Neural cell (in vitro differentiated cells): ENCODE data around the gene CHTF18. TPM values are rescaled to one million over a fixed set of nuclear protein-coding genes. Genes with fewer than 3 reads are reported as not detected.

Experiments
- H2AFZ ChIP-seq: fragments of 200-600, 300-800 bp; sonication (generic), shearing (Covaris generic); 2 replicates; pipeline ENCODE4 v1.6.0; 2014; ENCODE audit warnings: low read depth, mild to moderate bottlenecking, antibody characterized with exemption, low read length, moderate library complexity
- H3F3A ChIP-seq: fragments of 200-600 bp; shearing (Covaris generic); 2 replicates; pipeline ENCODE4 v1.6.1; 2016; ENCODE audit warnings: mild to moderate bottlenecking, moderate library complexity, mixed read lengths, antibody characterized with exemption, low read length; ENCODE audit not compliant: insufficient read depth, poor library complexity, severe bottlenecking
- H3K27ac ChIP-seq: fragments of 200-600, 300-800 bp; sonication (generic), shearing (Covaris generic); 2 replicates; pipeline ENCODE4 v1.5.1; 2014; ENCODE audit warnings: mild to moderate bottlenecking, low read length, moderate library complexity
- H3K27me3 ChIP-seq: fragments of 300-800, 200-600 bp; sonication (generic), shearing (Covaris generic); 2 replicates; pipeline ENCODE4 v1.6.0; 2014; ENCODE audit warnings: mild to moderate bottlenecking, low read depth, low read length, moderate library complexity; ENCODE audit not compliant: insufficient read depth
- H3K36me3 ChIP-seq: fragments of 300-800, 200-600 bp; sonication (generic), shearing (Covaris generic); 2 replicates; pipeline ENCODE4 v1.5.1; 2014; ENCODE audit warnings: mild to moderate bottlenecking, antibody characterized with exemption, low read length, moderate library complexity; ENCODE audit not compliant: insufficient read depth
- H3K4me2 ChIP-seq: fragments of 300-800, 200-600 bp; sonication (generic), shearing (Covaris generic); 2 replicates; pipeline ENCODE4 v1.6.0; 2014; ENCODE audit warnings: mild to moderate bottlenecking, low read length
- H3K4me3 ChIP-seq: fragments of 300-800, 200-600 bp; sonication (generic), shearing (Covaris generic); 2 replicates; pipeline ENCODE4 v1.5.1; 2014; ENCODE audit warnings: mild to moderate bottlenecking, low read length, moderate library complexity
- H3K79me2 ChIP-seq: fragments of 200-600 bp; shearing (Covaris generic); replicated peaks from 2 replicates; pipeline ENCODE4 v1.6.0; 2014; ENCODE audit warnings: mild to moderate bottlenecking, low read length, moderate library complexity; ENCODE audit not compliant: insufficient read depth
- H3K9ac ChIP-seq: fragments of 300-800, 200-600 bp; sonication (generic), shearing (Covaris generic); 2 replicates; pipeline ENCODE4 v1.6.1; 2016; ENCODE audit warnings: mild to moderate bottlenecking, low read length, mixed read lengths
- H3K9me2 ChIP-seq: fragments of 200-600 bp; shearing (Covaris generic); 2 replicates; pipeline ENCODE4 v1.6.1; 2016; ENCODE audit warnings: mild to moderate bottlenecking, low read length, mixed read lengths; ENCODE audit not compliant: insufficient read depth
- H3K9me3 ChIP-seq: fragments of 200-600, 300-800 bp; sonication (generic), shearing (Covaris generic); 2 replicates; pipeline ENCODE4 v1.6.1; 2016; ENCODE audit warnings: mild to moderate bottlenecking, mixed run types, low read length, moderate library complexity, mixed read lengths
- H4K20me1 ChIP-seq: fragments of 200-600 bp; shearing (Covaris generic); 2 replicates; pipeline ENCODE4 v1.6.1; 2016; ENCODE audit warnings: mild to moderate bottlenecking, mixed run types; ENCODE audit not compliant: insufficient read depth
- EP300 ChIP-seq: fragments of 450-650 bp; conservative IDR thresholded peaks from 2 replicates; pipeline ENCODE4 v1.6.1; 2014; ENCODE audit warnings: antibody characterized with exemption, mild to moderate bottlenecking, moderate library complexity; ENCODE audit not compliant: poor library complexity, severe bottlenecking
- EZH2 ChIP-seq: fragments of 200-600, 300-800 bp; shearing (Covaris generic), sonication (generic); IDR thresholded peaks from 2 replicates; pipeline ENCODE4 v1.6.1; 2014; ENCODE audit warnings: antibody characterized with exemption, low read length, borderline replicate concordance, mild to moderate bottlenecking; ENCODE audit not compliant: insufficient read depth, poor library complexity, severe bottlenecking
- POLR2AphosphoS5 ChIP-seq: IDR thresholded peaks from 2 replicates; pipeline ENCODE4 v1.6.1; 2012
- RAD21 ChIP-seq: fragments of 450-650 bp; conservative IDR thresholded peaks from 2 replicates; pipeline ENCODE4 v1.6.1; 2014; ENCODE audit warnings: antibody characterized with exemption, mild to moderate bottlenecking, moderate library complexity
- SMC3 ChIP-seq: fragments of 450-650 bp; conservative IDR thresholded peaks from 2 replicates; pipeline ENCODE4 v1.6.1; 2014; ENCODE audit warnings: antibody characterized with exemption, mild to moderate bottlenecking, moderate library complexity; ENCODE audit not compliant: poor library complexity
- TAF1 ChIP-seq: IDR thresholded peaks from 2 replicates; pipeline ENCODE4 v1.6.1; 2012; ENCODE audit warnings: low read depth
- polyA plus RNA-seq: library from polyadenylated mRNA; depleted of rRNA; stranded (reverse); fragments of >200 nt; gene quantifications from 2 replicates; pipeline ENCODE4 v1.2.3, GENCODE V29; 2014
- TF ChIP-seq, protein P1 (sequence below): IDR thresholded peaks from 2 replicates; pipeline ENCODE4 v1.6.1; 2012; ENCODE audit warnings: borderline replicate concordance
- TF ChIP-seq, protein P2 (sequence below): fragments of 450-650 bp; IDR thresholded peaks from 2 replicates; pipeline ENCODE4 v1.5.1; 2014; ENCODE audit warnings: antibody characterized with exemption, mild to moderate bottlenecking, moderate library complexity; ENCODE audit not compliant: poor library complexity, severe bottlenecking

CHTF18 gene
- polyA plus RNA-seq, 1 donor from 2014 or later: 31.2 TPM

- H3K9me3 ChIP-seq: no peaks in the 10 kb centered on the region
- no peaks in the 10 kb centered on the region for H3F3A ChIP-seq
- peak overlapping the region; percentile 86 for H3K4me3 ChIP-seq
- peak overlapping the region; percentile 80 for H3K27ac ChIP-seq
- H3K9me2 ChIP-seq: no peaks in the 10 kb centered on the region
- H3K4me2 ChIP-seq: peak overlapping the region; percentile 82
- H3K36me3 ChIP-seq: no peaks in the 10 kb centered on the region
- peak overlapping the region; percentile 88 for H3K9ac ChIP-seq
- no peaks in the 10 kb centered on the region for H3K27me3 ChIP-seq
- no peaks in the 10 kb centered on the region for H4K20me1 ChIP-seq
- peak overlapping the region; percentile 99 for H2AFZ ChIP-seq
- no peaks in the 10 kb centered on the region for H3K79me2 ChIP-seq
- TF ChIP-seq RAD21 (peak; percentile 5), POLR2AphosphoS5 (no peak), EZH2 (no peak)
Observed at GRCh38 chr16:808085-808386, 19.6 kb downstream of the CHTF18 start.

GRCh38 chr16:813204-813915 lies 24.9 kb downstream of the CHTF18 start:
- no peaks in the 10 kb centered on the region for H3K9me3 ChIP-seq
- H3K4me3 ChIP-seq: no peak overlapping the region
- no peak overlapping the region for H3K4me2 ChIP-seq
- H3K9me2 ChIP-seq: no peaks in the 10 kb centered on the region
- no peaks in the 10 kb centered on the region for H3K79me2 ChIP-seq
- no peaks in the 10 kb centered on the region for H4K20me1 ChIP-seq
- no peaks in the 10 kb centered on the region for H3K27me3 ChIP-seq
- no peak overlapping the region for H3K9ac ChIP-seq
- no peaks in the 10 kb centered on the region for H3K36me3 ChIP-seq
- H3F3A ChIP-seq: no peaks in the 10 kb centered on the region
- no peak overlapping the region for H2AFZ ChIP-seq
- no peak overlapping the region for H3K27ac ChIP-seq
- TF ChIP-seq RAD21: peak; percentile 91
- TF ChIP-seq, protein P1, sequence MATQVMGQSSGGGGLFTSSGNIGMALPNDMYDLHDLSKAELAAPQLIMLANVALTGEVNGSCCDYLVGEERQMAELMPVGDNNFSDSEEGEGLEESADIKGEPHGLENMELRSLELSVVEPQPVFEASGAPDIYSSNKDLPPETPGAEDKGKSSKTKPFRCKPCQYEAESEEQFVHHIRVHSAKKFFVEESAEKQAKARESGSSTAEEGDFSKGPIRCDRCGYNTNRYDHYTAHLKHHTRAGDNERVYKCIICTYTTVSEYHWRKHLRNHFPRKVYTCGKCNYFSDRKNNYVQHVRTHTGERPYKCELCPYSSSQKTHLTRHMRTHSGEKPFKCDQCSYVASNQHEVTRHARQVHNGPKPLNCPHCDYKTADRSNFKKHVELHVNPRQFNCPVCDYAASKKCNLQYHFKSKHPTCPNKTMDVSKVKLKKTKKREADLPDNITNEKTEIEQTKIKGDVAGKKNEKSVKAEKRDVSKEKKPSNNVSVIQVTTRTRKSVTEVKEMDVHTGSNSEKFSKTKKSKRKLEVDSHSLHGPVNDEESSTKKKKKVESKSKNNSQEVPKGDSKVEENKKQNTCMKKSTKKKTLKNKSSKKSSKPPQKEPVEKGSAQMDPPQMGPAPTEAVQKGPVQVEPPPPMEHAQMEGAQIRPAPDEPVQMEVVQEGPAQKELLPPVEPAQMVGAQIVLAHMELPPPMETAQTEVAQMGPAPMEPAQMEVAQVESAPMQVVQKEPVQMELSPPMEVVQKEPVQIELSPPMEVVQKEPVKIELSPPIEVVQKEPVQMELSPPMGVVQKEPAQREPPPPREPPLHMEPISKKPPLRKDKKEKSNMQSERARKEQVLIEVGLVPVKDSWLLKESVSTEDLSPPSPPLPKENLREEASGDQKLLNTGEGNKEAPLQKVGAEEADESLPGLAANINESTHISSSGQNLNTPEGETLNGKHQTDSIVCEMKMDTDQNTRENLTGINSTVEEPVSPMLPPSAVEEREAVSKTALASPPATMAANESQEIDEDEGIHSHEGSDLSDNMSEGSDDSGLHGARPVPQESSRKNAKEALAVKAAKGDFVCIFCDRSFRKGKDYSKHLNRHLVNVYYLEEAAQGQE: no peak
- TF ChIP-seq SMC3: peak; percentile 91
- TF ChIP-seq, protein P2, sequence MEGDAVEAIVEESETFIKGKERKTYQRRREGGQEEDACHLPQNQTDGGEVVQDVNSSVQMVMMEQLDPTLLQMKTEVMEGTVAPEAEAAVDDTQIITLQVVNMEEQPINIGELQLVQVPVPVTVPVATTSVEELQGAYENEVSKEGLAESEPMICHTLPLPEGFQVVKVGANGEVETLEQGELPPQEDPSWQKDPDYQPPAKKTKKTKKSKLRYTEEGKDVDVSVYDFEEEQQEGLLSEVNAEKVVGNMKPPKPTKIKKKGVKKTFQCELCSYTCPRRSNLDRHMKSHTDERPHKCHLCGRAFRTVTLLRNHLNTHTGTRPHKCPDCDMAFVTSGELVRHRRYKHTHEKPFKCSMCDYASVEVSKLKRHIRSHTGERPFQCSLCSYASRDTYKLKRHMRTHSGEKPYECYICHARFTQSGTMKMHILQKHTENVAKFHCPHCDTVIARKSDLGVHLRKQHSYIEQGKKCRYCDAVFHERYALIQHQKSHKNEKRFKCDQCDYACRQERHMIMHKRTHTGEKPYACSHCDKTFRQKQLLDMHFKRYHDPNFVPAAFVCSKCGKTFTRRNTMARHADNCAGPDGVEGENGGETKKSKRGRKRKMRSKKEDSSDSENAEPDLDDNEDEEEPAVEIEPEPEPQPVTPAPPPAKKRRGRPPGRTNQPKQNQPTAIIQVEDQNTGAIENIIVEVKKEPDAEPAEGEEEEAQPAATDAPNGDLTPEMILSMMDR: peak; percentile 87

GRCh38 chr16:813916-814412 lies 25.5 kb downstream of the CHTF18 start:
- Histone ChIP-seq H3K27ac (no peak overlapping the region), H3K9me2 (no peaks in the 10 kb centered on the region), H4K20me1 (no peaks in the 10 kb centered on the region), H2AFZ (no peak overlapping the region), H3K36me3 (no peaks in the 10 kb centered on the region), H3K4me3 (no peak overlapping the region), H3K9ac (no peak overlapping the region), H3K27me3 (no peaks in the 10 kb centered on the region), H3K9me3 (no peaks in the 10 kb centered on the region), H3K4me2 (no peak overlapping the region), H3K79me2 (no peaks in the 10 kb centered on the region), H3F3A (no peaks in the 10 kb centered on the region)
- peak; percentile 69 for TF ChIP-seq SMC3
- no peak for TF ChIP-seq TAF1
- TF ChIP-seq POLR2AphosphoS5: no peak
- TF ChIP-seq, protein P1: no peak
- TF ChIP-seq, protein P2: peak; percentile 17
- TF ChIP-seq EP300: no peak
- peak; percentile 10 for TF ChIP-seq RAD21
